GM12874 (cell line): ENCODE results near the gene LRP10.

Experiments
- TF ChIP-seq, protein P1 (sequence below): IDR thresholded peaks from 2 replicates; pipeline ENCODE4 v1.5.1; 2011; ENCODE audit warnings: low read depth, mild to moderate bottlenecking, control low read depth, low read length, moderate library complexity; ENCODE audit not compliant: insufficient read depth

LRP10 gene

DNA sequence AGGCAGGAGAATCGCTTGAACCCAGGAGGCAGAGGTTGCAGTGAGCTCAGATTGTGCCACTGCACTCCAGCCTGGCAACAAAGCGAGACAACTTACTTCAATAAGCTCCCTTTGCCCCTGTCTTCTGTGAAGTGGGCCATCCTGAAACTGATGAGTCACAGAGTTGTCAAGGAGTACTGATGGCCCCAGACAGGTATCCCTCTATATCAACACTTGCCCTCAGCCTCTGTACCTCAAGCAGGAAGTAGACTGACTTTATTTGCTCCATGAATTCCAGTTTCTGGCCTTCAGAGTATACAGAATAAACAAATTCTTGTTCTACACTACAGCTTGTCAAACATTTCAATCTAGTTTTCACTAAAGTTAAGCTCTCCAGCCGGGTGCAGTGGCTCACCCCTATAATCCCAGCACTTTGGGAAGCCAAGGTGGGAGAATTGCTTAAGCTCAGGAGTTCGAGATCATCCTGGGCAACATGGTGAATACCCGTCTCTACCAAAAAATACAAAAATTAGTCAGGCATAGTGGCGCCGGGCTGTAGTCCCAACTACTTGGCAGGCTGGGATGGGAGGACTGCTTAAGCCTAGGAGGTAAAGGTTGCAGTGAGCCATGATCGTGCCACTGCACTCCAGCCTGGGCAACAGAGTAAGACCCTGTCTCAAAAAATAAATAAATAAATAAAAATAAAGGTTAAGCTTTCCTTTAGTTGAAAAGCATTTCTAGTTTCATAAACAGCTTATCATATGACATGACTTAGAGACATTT, 16.4 kb upstream of the LRP10 start:
- TF ChIP-seq, protein P1, sequence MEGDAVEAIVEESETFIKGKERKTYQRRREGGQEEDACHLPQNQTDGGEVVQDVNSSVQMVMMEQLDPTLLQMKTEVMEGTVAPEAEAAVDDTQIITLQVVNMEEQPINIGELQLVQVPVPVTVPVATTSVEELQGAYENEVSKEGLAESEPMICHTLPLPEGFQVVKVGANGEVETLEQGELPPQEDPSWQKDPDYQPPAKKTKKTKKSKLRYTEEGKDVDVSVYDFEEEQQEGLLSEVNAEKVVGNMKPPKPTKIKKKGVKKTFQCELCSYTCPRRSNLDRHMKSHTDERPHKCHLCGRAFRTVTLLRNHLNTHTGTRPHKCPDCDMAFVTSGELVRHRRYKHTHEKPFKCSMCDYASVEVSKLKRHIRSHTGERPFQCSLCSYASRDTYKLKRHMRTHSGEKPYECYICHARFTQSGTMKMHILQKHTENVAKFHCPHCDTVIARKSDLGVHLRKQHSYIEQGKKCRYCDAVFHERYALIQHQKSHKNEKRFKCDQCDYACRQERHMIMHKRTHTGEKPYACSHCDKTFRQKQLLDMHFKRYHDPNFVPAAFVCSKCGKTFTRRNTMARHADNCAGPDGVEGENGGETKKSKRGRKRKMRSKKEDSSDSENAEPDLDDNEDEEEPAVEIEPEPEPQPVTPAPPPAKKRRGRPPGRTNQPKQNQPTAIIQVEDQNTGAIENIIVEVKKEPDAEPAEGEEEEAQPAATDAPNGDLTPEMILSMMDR, result no peak

DNA sequence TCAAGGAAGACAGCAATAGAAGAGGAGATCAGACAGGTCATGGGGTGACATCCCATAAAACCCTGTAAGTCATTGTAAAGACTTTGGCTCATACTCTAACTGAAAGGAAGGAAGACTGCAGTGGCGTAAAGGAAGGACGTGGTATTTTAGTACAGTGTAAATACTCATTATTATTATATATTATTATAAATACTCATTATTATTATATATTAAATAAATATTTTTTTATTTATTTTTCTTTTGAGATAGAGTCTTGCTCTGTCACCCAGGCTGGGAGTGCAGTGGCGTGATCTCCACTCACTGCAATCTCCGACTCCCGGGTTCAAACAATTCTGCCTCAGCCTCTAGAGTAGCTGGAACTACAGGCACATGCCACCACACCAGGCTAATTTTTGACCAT, 15.1 kb upstream of the LRP10 start:
- TF ChIP-seq, protein P1, result no peak

DNA sequence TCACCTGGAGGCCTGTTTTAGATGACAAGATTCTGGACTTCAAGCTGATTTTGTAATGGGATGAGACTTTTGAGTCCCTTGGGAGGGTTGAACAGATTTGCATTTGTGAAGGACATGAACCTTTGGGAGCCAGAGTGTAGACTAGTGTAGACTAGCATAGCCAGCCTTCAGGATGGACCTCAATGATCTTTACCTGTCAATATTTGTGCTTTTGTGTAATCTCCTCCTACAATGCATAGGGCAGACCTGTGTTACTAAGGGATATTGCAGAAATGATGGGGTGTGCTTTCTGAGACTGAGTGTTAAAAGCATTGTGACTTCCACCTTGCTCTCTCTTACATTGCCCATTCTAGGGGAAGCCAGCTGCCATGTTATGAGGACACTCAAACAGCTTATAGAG, 9.9 kb upstream of the LRP10 start:
- TF ChIP-seq, protein P1, result no peak

DNA sequence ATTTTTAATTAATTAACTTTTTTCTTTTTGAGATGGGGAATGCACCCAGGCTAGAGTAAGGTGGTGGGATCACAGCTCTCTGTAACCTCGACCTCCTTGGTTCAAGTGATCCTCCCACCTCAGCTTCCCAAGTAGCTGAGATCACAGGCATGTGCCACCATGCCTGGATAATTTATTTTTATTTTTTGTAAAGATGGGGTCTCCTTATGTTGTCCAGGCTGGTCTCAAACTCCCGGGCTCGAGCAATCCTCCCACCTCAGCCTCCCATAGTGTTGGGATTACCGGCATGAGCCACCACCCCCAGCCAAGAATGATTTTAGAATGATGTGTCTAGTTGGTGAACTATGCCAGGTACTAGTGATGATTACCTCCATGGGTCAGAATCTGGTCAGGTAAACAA, 6.6 kb upstream of the LRP10 start:
- TF ChIP-seq, protein P1, result no peak

DNA sequence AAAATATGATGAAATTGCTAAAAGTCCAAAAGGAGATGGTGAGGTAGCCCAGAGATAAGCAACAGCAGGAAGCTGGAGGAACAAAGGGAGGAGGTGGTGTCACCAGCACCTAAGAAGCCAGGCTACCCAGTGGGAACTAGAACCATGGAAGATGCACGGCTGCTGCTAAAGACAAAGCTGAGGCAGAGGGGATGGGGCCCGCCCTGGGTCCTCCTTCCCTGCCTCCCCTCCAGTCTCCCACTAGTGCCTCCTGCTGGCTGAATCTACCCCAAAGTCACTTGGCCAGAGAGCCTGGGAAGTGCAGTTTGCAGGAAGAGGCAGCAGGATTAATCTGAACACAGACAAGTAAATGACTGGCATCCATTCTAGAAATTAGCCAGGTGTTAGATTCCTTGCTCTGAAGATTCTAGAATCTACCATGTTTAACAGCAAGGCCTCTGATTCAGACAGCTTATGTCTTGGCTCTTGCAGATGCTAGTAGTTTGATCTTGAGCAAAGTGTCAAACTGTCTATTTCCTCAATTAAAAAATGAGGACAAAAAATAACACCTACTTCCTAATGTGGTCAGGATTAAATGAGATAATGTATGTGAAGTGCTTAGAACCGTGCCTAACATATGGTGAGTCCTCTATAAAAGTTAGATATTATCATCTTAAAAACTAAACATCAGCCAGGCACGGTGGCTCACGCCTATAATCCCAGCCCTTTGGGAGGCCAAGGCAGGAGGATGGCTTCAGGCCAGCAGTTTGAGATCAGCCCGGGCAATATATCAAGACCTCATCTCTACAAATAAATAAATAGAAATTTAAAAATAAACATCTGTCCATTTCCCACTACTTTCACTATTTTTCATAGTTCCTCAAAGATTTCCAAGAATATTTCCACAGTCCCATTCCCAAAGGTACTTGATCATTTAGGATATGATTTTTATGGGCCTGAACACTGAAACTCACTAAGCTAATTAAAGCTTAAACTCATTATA, 5.8 kb upstream of the LRP10 start:
- TF ChIP-seq, protein P1, result peak; percentile 40

DNA sequence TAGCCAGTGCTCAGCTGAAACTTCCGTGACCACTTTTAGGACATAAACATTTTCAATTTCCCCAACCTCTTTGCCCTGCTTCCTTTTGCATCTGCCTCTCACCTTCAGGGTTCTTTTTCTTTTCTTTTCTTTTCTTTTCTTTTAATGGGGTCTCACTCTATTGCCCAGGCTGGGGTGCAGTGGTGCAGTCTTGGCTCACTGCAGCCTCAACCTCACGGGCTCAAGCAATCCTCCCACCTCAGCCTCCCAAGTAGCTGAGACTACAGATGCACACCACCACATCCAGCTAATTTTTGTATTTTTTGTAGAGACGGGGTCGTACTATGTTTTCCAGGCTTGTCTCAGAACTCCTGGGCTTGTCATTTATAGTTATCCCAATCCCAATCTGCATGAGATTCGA, 4.7 kb upstream of the LRP10 start:
- TF ChIP-seq, protein P1, result no peak

DNA sequence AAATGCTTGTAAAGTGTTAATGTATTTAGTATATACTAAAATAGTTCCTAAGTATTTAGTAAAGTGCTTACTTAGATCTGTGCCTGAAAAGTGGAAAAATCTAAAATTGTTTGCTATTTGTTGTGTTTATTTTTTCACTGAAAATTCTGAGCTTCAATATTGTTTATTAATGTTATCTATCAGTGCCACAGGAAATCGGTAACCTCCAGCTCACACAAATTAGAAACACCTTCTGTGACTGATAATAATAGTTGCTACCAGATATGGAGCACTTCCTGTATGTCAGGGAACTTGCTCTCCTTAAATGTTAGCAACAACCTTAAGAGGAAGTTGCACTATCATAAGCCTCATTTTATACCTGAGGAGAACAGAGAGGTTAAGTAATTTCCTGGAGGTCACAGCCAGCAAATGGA, 723 bp upstream of the LRP10 start:
- TF ChIP-seq, protein P1, result no peak
